ENCODE data around the gene TDRD15. TPM values are rescaled to one million over a fixed set of nuclear protein-coding genes. Genes with fewer than 3 reads are reported as not detected.

The TDRD15 gene
- total and polyA plus RNA-seq, 2 of the 13 experiments (the other 11 are each of a cell fraction or from before 2014, with no cell fraction given), result 0.12 to 0.29 TPM

- 0 out of 2 replicates have a peak, but pooled peaks have one; percentile 16 for TF ChIP-seq THAP11 (CRISPR knock-in tag; IDR thresholded peaks at IDR 0.05)
- TF ChIP-seq HCFC1 (IDR thresholded peaks at IDR 0.05; ENCODE audit: low read depth, low read length), result no peak
- peak; percentile 86; the same call in 1 of the 2 replicates for TF ChIP-seq AHDC1 (CRISPR knock-in tag; IDR thresholded peaks at IDR 0.05; ENCODE audit: borderline replicate concordance)
- TF ChIP-seq FOXK1 (CRISPR knock-in tag; IDR thresholded peaks at IDR 0.05; ENCODE audit: borderline replicate concordance, low read depth), result peak; percentile 53; the same call in 1 of the 2 replicates
- TF ChIP-seq, protein P1, sequence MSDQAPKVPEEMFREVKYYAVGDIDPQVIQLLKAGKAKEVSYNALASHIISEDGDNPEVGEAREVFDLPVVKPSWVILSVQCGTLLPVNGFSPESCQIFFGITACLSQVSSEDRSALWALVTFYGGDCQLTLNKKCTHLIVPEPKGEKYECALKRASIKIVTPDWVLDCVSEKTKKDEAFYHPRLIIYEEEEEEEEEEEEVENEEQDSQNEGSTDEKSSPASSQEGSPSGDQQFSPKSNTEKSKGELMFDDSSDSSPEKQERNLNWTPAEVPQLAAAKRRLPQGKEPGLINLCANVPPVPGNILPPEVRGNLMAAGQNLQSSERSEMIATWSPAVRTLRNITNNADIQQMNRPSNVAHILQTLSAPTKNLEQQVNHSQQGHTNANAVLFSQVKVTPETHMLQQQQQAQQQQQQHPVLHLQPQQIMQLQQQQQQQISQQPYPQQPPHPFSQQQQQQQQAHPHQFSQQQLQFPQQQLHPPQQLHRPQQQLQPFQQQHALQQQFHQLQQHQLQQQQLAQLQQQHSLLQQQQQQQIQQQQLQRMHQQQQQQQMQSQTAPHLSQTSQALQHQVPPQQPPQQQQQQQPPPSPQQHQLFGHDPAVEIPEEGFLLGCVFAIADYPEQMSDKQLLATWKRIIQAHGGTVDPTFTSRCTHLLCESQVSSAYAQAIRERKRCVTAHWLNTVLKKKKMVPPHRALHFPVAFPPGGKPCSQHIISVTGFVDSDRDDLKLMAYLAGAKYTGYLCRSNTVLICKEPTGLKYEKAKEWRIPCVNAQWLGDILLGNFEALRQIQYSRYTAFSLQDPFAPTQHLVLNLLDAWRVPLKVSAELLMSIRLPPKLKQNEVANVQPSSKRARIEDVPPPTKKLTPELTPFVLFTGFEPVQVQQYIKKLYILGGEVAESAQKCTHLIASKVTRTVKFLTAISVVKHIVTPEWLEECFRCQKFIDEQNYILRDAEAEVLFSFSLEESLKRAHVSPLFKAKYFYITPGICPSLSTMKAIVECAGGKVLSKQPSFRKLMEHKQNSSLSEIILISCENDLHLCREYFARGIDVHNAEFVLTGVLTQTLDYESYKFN (CRISPR knock-in tag; conservative IDR thresholded peaks at IDR 0.05), result peak; percentile 71
- peak; percentile 58 for TF ChIP-seq SAP130 (CRISPR knock-in tag; IDR thresholded peaks at IDR 0.05; ENCODE audit: low read depth)
- peak; percentile 82; the same call in 1 of the 2 replicates for TF ChIP-seq ARID5B (CRISPR knock-in tag; IDR thresholded peaks at IDR 0.05)
- peak; percentile 58; the same call in 1 of the 2 replicates for TF ChIP-seq RXRB (CRISPR knock-in tag; IDR thresholded peaks at IDR 0.05; ENCODE audit: borderline replicate concordance)
Measured at GRCh38 chr2:21103274-21103891, 20.4 kb upstream of the TDRD15 start (continued).

Data from HepG2 (cell line).